Thoracic aorta (tissue), 2 donors: ENCODE results near the gene MLIP. TPM values are rescaled to one million over a fixed set of nuclear protein-coding genes. Genes with fewer than 3 reads are reported as not detected.

ENCODE experiments used
- ATAC-seq: fragments of 150-250 bp; one replicate; pipeline ENCODE4 v1.8.0; 2017; ENCODE audit warnings: low read depth; ENCODE audit not compliant: insufficient number of reproducible peaks, low FRiP score
- DNase-seq: peaks from one replicate; pipeline ENCODE4 v3.0.0-alpha.2; 2020; ENCODE audit warnings: low spot score
- H3K27ac ChIP-seq, 2 donors: fragments of 200-600 bp; sonication (generic); 1 replicate in 1 of 2; 2 replicates in 1 of 2; pipeline ENCODE4 v1.5.1; 2016; ENCODE audit warnings: mild to moderate bottlenecking in 2 of 2, moderate library complexity in 2 of 2
- H3K27me3 ChIP-seq: fragments of 200-600 bp; sonication (generic); replicated peaks from 2 replicates; pipeline ENCODE4 v1.6.0; 2016; ENCODE audit warnings: mild to moderate bottlenecking; ENCODE audit not compliant: insufficient read depth
- H3K36me3 ChIP-seq: fragments of 200-600 bp; sonication (generic); one replicate; pipeline ENCODE4 v1.5.1; 2016
- H3K4me1 ChIP-seq, 2 donors: fragments of 200-600 bp; sonication (generic); 1 replicate in 1 of 2; 2 replicates in 1 of 2; pipeline versions ENCODE4 v1.5.1 to v1.6.0; 2016; ENCODE audit warnings: low read depth in 2 of 2, mild to moderate bottlenecking in 1 of 2; ENCODE audit not compliant: control insufficient read depth in 1 of 2
- H3K4me3 ChIP-seq: fragments of 200-600 bp; sonication (generic); 2 replicates; pipeline ENCODE4 v1.5.1; 2016; ENCODE audit warnings: mild to moderate bottlenecking
- H3K9me3 ChIP-seq: fragments of 200-600 bp; sonication (generic); 2 replicates; pipeline ENCODE4 v1.5.1; 2016
- CTCF ChIP-seq: fragments of 200-600 bp; sonication (generic); IDR thresholded peaks from one replicate; pipeline ENCODE4 v1.5.1; 2019; ENCODE audit warnings: antibody characterized with exemption
- total RNA-seq, 2 donors: library from RNA; depleted of rRNA; stranded (reverse); fragments of >200 nt; gene quantifications; one replicate each; pipeline versions ENCODE4 v1.1.0 to v1.2.3, GENCODE V29; 2016

MLIP gene
- total RNA-seq, 2 donors from 2014 or later: 1.8 TPM; not detected in 1

- no peak overlapping the region for H3K27ac ChIP-seq
- H3K4me3 ChIP-seq: no peak overlapping the region
- H3K4me1 ChIP-seq: no peaks in the 10 kb centered on the region
- no peak for TF ChIP-seq CTCF
- no peaks in the 10 kb centered on the region for H3K27me3 ChIP-seq
- DNase-seq (no peak), ATAC-seq (no peak)
- no peaks in the 10 kb centered on the region for H3K9me3 ChIP-seq
- H3K36me3 ChIP-seq: no peaks in the 10 kb centered on the region
Measured at GRCh38 chr6:54288474-54288873, 177.2 kb downstream of the MLIP start.

- Histone ChIP-seq H3K27ac (no peak overlapping the region), H3K4me3 (no peak overlapping the region), H3K4me1 (no peaks in the 10 kb centered on the region), H3K9me3 (no peaks in the 10 kb centered on the region), H3K27me3 (no peaks in the 10 kb centered on the region), H3K36me3 (no peaks in the 10 kb centered on the region)
- TF ChIP-seq CTCF: no peak
- ATAC-seq (no peak), DNase-seq (no peak)
Measured at GRCh38 chr6:54289426-54289825, 178.2 kb downstream of the MLIP start.

- no peak for DNase-seq
- ATAC-seq: no peak
- H3K36me3 ChIP-seq: no peaks in the 10 kb centered on the region
- H3K27ac ChIP-seq: no peak overlapping the region
- TF ChIP-seq CTCF: no peak
- H3K4me1 ChIP-seq: no peaks in the 10 kb centered on the region
- no peak overlapping the region for H3K4me3 ChIP-seq
- no peaks in the 10 kb centered on the region for H3K9me3 ChIP-seq
- no peaks in the 10 kb centered on the region for H3K27me3 ChIP-seq
Measured at GRCh38 chr6:54291146-54291545, 179.9 kb downstream of the MLIP start.

- Histone ChIP-seq H3K4me3 (no peak overlapping the region), H3K9me3 (no peaks in the 10 kb centered on the region), H3K27ac (no peak overlapping the region), H3K4me1 (no peaks in the 10 kb centered on the region), H3K27me3 (no peaks in the 10 kb centered on the region), H3K36me3 (no peaks in the 10 kb centered on the region)
- DNase-seq (no peak), ATAC-seq (no peak)
- no peak for TF ChIP-seq CTCF
Measured at GRCh38 chr6:54291738-54292137, 180.5 kb downstream of the MLIP start.

- Histone ChIP-seq H3K27ac (no peak overlapping the region), H3K36me3 (no peaks in the 10 kb centered on the region), H3K4me3 (no peak overlapping the region), H3K9me3 (no peaks in the 10 kb centered on the region), H3K4me1 (no peaks in the 10 kb centered on the region), H3K27me3 (no peaks in the 10 kb centered on the region)
- DNase-seq (no peak), ATAC-seq (no peak)
- no peak for TF ChIP-seq CTCF
Measured at GRCh38 chr6:54294965-54295532, 183.8 kb downstream of the MLIP start.
